GM08714 (cell line): ENCODE measurements around the gene NCKAP5.

Experiments
- H3K4me3 ChIP-seq: fragments of 200-500 bp; sonication (Bioruptor generic); 2 replicates; pipeline ENCODE4 v1.5.1; 2014; ENCODE audit warnings: mild to moderate bottlenecking, low read length, inconsistent platforms
- ZNF274 ChIP-seq: IDR thresholded peaks from 2 replicates; pipeline ENCODE4 v1.6.1; 2012; ENCODE audit warnings: mild to moderate bottlenecking, low read depth, low read length

Gene NCKAP5

GRCh38 chr2:132760405-132760804 lies 807.9 kb downstream of the NCKAP5 start:
- no peak for TF ChIP-seq ZNF274
- no peak overlapping the region for H3K4me3 ChIP-seq

DNA sequence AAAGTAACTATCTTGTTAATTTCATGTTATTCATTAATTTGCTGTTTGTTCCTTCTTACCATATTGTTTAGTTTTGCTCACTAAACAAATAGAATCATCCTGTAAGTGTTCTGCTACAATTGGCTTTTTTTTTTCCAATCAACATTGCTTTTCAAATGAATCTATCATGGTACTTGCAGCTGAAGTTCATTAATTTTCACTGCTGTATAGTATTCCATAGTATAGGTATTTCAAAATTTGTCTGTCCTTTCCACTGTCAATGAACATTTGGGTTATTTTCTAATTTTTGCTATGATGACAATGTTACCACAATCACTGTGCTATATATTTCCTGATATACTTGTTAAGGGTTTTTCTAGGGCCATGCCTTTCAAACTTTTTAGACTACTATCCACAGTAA lies 809.3 kb downstream of the NCKAP5 start:
- no peak for TF ChIP-seq ZNF274
- no peak overlapping the region for H3K4me3 ChIP-seq

- H3K4me3 ChIP-seq: no peak overlapping the region
- no peak for TF ChIP-seq ZNF274
Measured at GRCh38 chr2:132757676-132758075, 810.6 kb downstream of the NCKAP5 start.

DNA sequence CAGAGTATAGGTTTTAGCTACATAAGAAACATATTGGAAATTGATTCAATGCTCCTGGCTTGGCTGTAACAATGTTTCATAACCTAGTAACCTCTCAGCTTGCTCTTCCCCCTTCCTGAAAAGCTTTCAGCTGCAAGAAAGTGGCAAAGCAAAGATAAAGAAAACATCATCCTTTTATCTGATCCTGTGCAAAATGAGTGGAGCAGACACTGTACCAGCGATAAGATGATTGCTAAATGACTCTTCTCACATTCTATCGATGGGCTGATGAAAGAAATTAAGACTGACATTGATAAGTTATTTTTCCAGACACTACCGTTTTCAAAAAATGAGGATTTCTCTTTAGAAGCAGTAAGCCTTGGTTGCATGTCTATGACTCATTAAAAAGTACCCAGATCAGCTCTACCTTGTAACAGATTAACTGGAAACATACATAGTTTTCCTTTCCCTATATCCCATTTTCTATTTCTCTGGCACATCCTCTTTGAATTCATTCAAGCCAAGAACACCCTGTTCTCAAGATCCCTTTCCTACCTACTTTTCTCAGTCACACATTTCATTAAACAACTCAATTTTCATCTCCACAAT lies 811.2 kb downstream of the NCKAP5 start:
- no peak overlapping the region for H3K4me3 ChIP-seq
- TF ChIP-seq ZNF274: no peak

DNA sequence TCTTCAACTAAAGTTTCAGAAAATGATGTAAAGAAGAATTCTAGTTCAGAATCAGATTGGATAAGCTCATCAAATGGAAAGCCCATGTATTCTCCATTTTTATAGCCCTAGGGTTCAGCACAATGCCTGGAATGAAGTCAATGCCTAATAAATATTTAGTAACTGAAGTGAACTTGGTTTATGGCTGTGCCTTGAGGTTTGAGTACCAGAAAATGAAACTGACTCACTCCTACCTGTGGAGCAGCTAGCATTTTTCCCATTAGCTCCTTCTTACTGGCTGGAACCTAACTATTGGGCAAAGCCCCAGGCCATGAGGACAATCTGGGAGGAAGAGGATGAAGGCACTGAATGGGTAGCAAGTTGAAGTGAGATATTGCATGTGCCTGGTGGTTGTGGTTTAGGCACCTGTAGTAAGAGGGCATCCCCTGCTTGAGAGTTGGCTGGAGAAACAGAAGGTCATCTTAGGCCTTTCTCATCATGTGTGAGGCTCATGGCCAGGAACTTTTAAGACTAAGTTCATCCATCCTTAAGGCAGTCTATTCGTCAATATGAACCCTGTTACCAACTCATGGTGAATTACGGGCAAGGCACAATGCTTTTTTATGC lies 813.3 kb downstream of the NCKAP5 start:
- no peak for TF ChIP-seq ZNF274

GRCh38 chr2:132754392-132754791 lies 813.9 kb downstream of the NCKAP5 start:
- TF ChIP-seq ZNF274: no peak
- H3K4me3 ChIP-seq: no peak overlapping the region

More for the DNA sequence above, 813.3 kb downstream of the NCKAP5 start:
- H3K4me3 ChIP-seq: no peak overlapping the region

- TF ChIP-seq ZNF274: no peak
- no peak overlapping the region for H3K4me3 ChIP-seq
Measured at GRCh38 chr2:132752421-132753206, 815.6 kb downstream of the NCKAP5 start.

DNA sequence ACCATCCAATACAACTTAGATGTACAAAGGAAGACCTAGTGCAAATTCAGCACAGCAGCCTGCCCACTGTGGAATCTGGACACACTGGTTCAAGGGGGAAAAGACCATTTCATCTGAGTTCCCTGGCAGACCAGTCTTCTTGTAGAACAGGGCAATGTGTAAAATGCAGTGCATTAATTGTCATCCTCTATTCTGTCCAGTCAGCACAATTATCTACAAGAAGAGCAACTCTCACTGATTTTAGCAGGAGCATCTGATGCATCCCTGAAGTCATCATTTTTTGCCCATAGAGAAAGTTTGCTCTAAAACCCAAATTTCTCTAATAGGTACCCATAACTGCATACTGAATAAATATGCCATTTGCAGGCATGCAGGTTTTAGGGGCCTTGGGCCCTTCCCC lies 816.4 kb downstream of the NCKAP5 start:
- no peak for TF ChIP-seq ZNF274
- H3K4me3 ChIP-seq: no peak overlapping the region

- no peak overlapping the region for H3K4me3 ChIP-seq
Measured at GRCh38 chr2:132750606-132751005, 817.7 kb downstream of the NCKAP5 start.

GRCh38 chr2:132747046-132747445 lies 821.2 kb downstream of the NCKAP5 start:
- no peak overlapping the region for H3K4me3 ChIP-seq
- TF ChIP-seq ZNF274: no peak

More at GRCh38 chr2:132750606-132751005, 817.7 kb downstream of the NCKAP5 start:
- no peak for TF ChIP-seq ZNF274

DNA sequence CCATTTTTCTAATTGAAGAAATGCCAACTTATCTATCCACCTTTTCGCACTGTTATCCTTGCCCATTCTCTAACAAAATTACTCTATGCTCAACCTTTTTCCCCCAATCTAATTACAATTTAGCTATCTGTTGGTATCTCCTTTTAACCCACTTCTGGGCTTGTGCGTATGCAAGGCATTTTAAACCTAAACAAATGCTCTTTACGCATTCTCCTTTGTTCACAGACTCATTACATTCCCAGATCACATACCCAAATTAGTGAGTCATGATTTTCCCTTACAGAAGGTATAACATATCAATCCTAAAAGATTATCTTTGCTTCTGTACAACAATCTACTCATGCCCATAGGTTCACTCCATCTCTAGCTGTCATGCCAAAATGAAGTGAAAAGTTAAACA lies 826.5 kb downstream of the NCKAP5 start:
- TF ChIP-seq ZNF274: no peak
- H3K4me3 ChIP-seq: no peak overlapping the region

GRCh38 chr2:132740081-132740720 lies 828.1 kb downstream of the NCKAP5 start:
- no peak for TF ChIP-seq ZNF274
- H3K4me3 ChIP-seq: no peak overlapping the region

DNA sequence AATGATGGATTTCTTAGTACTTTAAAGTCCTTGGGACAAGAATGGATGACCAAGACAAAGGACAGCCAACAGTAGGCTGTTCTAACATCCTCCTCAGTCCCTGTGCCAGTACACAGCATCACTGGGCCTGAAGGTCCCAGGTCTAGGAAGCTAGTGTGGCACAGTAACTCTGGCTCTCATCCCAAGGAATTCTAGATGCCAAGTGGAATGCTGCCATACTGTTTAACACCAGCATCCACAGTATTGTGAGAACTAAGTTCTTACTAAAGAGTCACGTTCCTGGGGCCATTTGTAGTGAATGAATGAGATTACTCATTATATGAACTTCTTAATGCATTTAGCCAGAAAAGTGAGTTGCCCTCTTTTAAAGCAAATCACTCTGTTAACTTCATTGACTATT lies 830.0 kb downstream of the NCKAP5 start:
- no peak overlapping the region for H3K4me3 ChIP-seq
- no peak for TF ChIP-seq ZNF274

- no peak overlapping the region for H3K4me3 ChIP-seq
- no peak for TF ChIP-seq ZNF274
Measured at GRCh38 chr2:132736059-132736458, 832.2 kb downstream of the NCKAP5 start.

GRCh38 chr2:132734961-132735360 lies 833.3 kb downstream of the NCKAP5 start:
- TF ChIP-seq ZNF274: no peak
- H3K4me3 ChIP-seq: no peak overlapping the region
